Endothelial cell of umbilical vein (primary cell): ENCODE data around the gene FBXO40. TPM values are rescaled to one million over a fixed set of nuclear protein-coding genes. Genes with fewer than 3 reads are reported as not detected.

Experiments
- BruUV-seq: library from RNA; stranded (reverse); fragments of 400-500 nt; replicated peaks from 2 replicates; lab custom pipeline; 2021; lab: Mats Ljungman, UMichigan
- CTCF ChIA-PET: fragments of 300-600, 350-600 bp; sonication (Branson Sonifier 250); formaldehyde crosslinking; loops from one replicate; lab custom pipeline; 2021; ENCODE audit warnings: antibody characterized with exemption, inconsistent platforms; lab: Charles Lee
- POLR2A ChIA-PET: fragments of 300-600, 350-600 bp; sonication (Branson Sonifier 250); formaldehyde crosslinking; loops from one replicate; lab custom pipeline; 2021; ENCODE audit warnings: antibody characterized with exemption, inconsistent platforms; lab: Charles Lee
- DNase-seq: peaks from one replicate; pipeline ENCODE4 v3.0.0-alpha.2; 2011; ENCODE audit warnings: low read depth, low spot score
- FAIRE-seq: peaks from 2 replicates; lab custom pipeline; 2011; peaks lifted over from hg19 to GRCh38; lab: Jason Lieb, UNC
- H2AFZ ChIP-seq: 2 replicates; pipeline ENCODE4 v1.6.0; 2012; ENCODE audit warnings: low read depth, low read length, control low read depth, inconsistent platforms
- H3K27ac ChIP-seq: 2 replicates; pipeline ENCODE4 v1.5.1; 2011; ENCODE audit warnings: low read depth, mild to moderate bottlenecking, control low read depth, low read length, moderate library complexity; ENCODE audit not compliant: insufficient read depth
- H3K27me3 ChIP-seq, 2 experiments: 2 replicates each; pipeline versions ENCODE4 v1.6.0 to v1.6.1; 2011; ENCODE audit warnings: low read length in 2 of 2, mixed read lengths in 1 of 2; ENCODE audit not compliant: control insufficient read depth in 2 of 2, insufficient read depth in 2 of 2
- H3K36me3 ChIP-seq, 2 experiments: 2 replicates in 1 of 2; 3 replicates in 1 of 2; pipeline ENCODE4 v1.5.1; 2011; ENCODE audit warnings: low read length in 2 of 2, mild to moderate bottlenecking in 1 of 2, moderate library complexity in 1 of 2; ENCODE audit not compliant: control insufficient read depth in 2 of 2, insufficient read depth in 2 of 2; ENCODE audit errors: extremely low read depth in 1 of 2
- H3K4me1 ChIP-seq: 3 replicates; pipeline ENCODE4 v1.5.1; 2011; ENCODE audit warnings: mild to moderate bottlenecking, low read length; ENCODE audit not compliant: control insufficient read depth, insufficient read depth; ENCODE audit errors: extremely low read depth
- H3K4me2 ChIP-seq: 2 replicates; pipeline ENCODE4 v1.6.1; 2011; ENCODE audit warnings: low read length, control low read depth, mixed read lengths; ENCODE audit not compliant: insufficient read depth
- H3K4me3 ChIP-seq, 3 experiments: fragments of 200-600 bp in 1 of 3; sonication (generic), shearing (Covaris generic) in 1 of 3; replicated peaks in 1 of 3; 2 replicates each; pipeline ENCODE4 v1.5.1; 2011 to 2016; ENCODE audit warnings: control low read depth in 3 of 3, low read length in 3 of 3, mild to moderate bottlenecking in 2 of 3, inconsistent platforms in 1 of 3, low read depth in 1 of 3, moderate library complexity in 1 of 3; ENCODE audit not compliant: insufficient read depth in 1 of 3
- H3K79me2 ChIP-seq: 2 replicates; pipeline ENCODE4 v1.6.0; 2012; ENCODE audit warnings: low read length, inconsistent platforms; ENCODE audit not compliant: control insufficient read depth, insufficient read depth
- H3K9ac ChIP-seq: replicated peaks from 2 replicates; pipeline ENCODE3; 2011; ENCODE audit warnings: low read length, control low read depth; ENCODE audit not compliant: insufficient read depth; ENCODE audit errors: extremely low read depth
- H3K9me1 ChIP-seq: replicated peaks from 3 replicates; pipeline ENCODE4 v1.6.0; 2011; ENCODE audit warnings: mild to moderate bottlenecking, low read length; ENCODE audit not compliant: control insufficient read depth, insufficient read depth; ENCODE audit errors: extremely low read depth
- H3K9me3 ChIP-seq: replicated peaks from 2 replicates; pipeline ENCODE4 v1.5.1; 2012; ENCODE audit warnings: low read length, inconsistent platforms; ENCODE audit not compliant: control insufficient read depth, insufficient read depth
- H4K20me1 ChIP-seq: replicated peaks from 2 replicates; pipeline ENCODE3; 2011; ENCODE audit warnings: mild to moderate bottlenecking, low read length; ENCODE audit not compliant: control insufficient read depth, insufficient read depth; ENCODE audit errors: extremely low read depth
- FOS ChIP-seq: IDR thresholded peaks from 2 replicates; pipeline ENCODE4 v1.6.1; 2011; ENCODE audit warnings: mild to moderate bottlenecking, low read length, moderate library complexity, borderline replicate concordance; ENCODE audit not compliant: insufficient read depth
- JUN ChIP-seq: IDR thresholded peaks from 2 replicates; pipeline ENCODE4 v1.6.1; 2011; ENCODE audit warnings: borderline replicate concordance, low read depth; ENCODE audit not compliant: insufficient read length, insufficient read depth
- POLR2AphosphoS5 ChIP-seq: IDR thresholded peaks from 2 replicates; pipeline ENCODE4 v1.6.1; 2012; ENCODE audit warnings: low read depth, mild to moderate bottlenecking, control low read depth, low read length, moderate library complexity; ENCODE audit not compliant: insufficient read depth
- dilution Hi-C: fragments of 300-500 bp; cut with MboI; formaldehyde crosslinking; loops from one replicate; pipeline ENCODE4 v1.15.0; 2019; ENCODE audit warnings: low sequenced_read_pairs; ENCODE audit not compliant: extremely low pct_ligation_motif_present
- intact Hi-C: fragments of 100-400 bp; cut with micrococcal nuclease; formaldehyde crosslinking; loops from one replicate; pipeline ENCODE4 v1.10.0; 2022
- polyA plus RNA-seq, 4 experiments: library from polyadenylated mRNA; depleted of rRNA in 3 of 4; stranded (reverse) in 3 of 4; unstranded in 1 of 4; fragments of >200 nt; gene quantifications; 2 replicates each; pipeline versions ENCODE4 v1.2.1 to v1.2.3, GENCODE V29; 2011 to 2012; ENCODE audit warnings: missing spikeins in 1 of 4
- total RNA-seq: library from RNA; stranded (reverse); gene quantifications from 2 replicates; pipeline ENCODE4 v1.2.3, GENCODE V29; 2021

The FBXO40 gene
- total and polyA plus RNA-seq, 2 donors (not counting 3 experiments of a cell fraction or from before 2014, with no cell fraction given): not detected

- no peak for FAIRE-seq
- peaks cover 20 to 22% of the 10 kb centered on the region in 2 experiments for H3K36me3 ChIP-seq
These were observed 72.3 kb downstream of the FBXO40 start for GRCh38 chr3:121665488-121665887.

GRCh38 chr3:121667333-121667732, 74.2 kb downstream of the FBXO40 start:
- TF ChIP-seq POLR2AphosphoS5 (no peak), JUN (no peak)
- H3K9me1 ChIP-seq: no peaks in the 10 kb centered on the region
- H3K36me3 ChIP-seq: peaks cover 20 to 22% of the 10 kb centered on the region in 2 experiments
- H4K20me1 ChIP-seq: no peaks in the 10 kb centered on the region
- no peak overlapping the region for H3K27ac ChIP-seq
- no peak overlapping the region for H3K4me3 ChIP-seq
- dilution Hi-C loops (no loop called here), intact Hi-C loops (no loop called here)
- ChIA-PET CTCF (interaction anchor here (1.7 kb wide), 1 partner anchor 30 kb away, joined by 3 read pairs; no protein-coding TSS in a partner anchor), POLR2A (no interaction called here)
- no peak overlapping the region for H3K4me2 ChIP-seq
- no peak overlapping the region for H2AFZ ChIP-seq
- no peak overlapping the region for H3K9ac ChIP-seq
- H3K79me2 ChIP-seq: no peaks in the 10 kb centered on the region
- no peaks in the 10 kb centered on the region for H3K27me3 ChIP-seq
- FAIRE-seq (no peak), DNase-seq (no peak)
- H3K4me1 ChIP-seq: no peaks in the 10 kb centered on the region
- no peaks in the 10 kb centered on the region for H3K9me3 ChIP-seq
- BruUV-seq: no TSS peak

More at GRCh38 chr3:121665488-121665887, 72.3 kb downstream of the FBXO40 start:
- Histone ChIP-seq H2AFZ (no peak overlapping the region), H3K9ac (no peak overlapping the region), H3K79me2 (no peaks in the 10 kb centered on the region), H3K9me1 (no peaks in the 10 kb centered on the region), H4K20me1 (no peaks in the 10 kb centered on the region), H3K4me1 (peaks cover 9% of the 10 kb centered on the region), H3K27ac (no peak overlapping the region), H3K4me3 (no peak overlapping the region), H3K27me3 (no peaks in the 10 kb centered on the region), H3K9me3 (no peaks in the 10 kb centered on the region), H3K4me2 (no peak overlapping the region)
- DNase-seq: no peak
- POLR2A ChIA-PET: no interaction called here
- intact Hi-C loops: no loop called here
- CTCF ChIA-PET: no interaction called here
- TF ChIP-seq FOS: no peak
- dilution Hi-C loops: no loop called here
- BruUV-seq: no TSS peak
